Muscle layer of colon (tissue), 2 donors: ENCODE results near the gene BPIFB4.

Experiments used
- H3K27ac ChIP-seq: one replicate; pipeline ENCODE4 v1.7.0; 2013; ENCODE audit warnings: low read depth, mild to moderate bottlenecking, low read length, moderate library complexity
- H3K27me3 ChIP-seq, 2 donors: one replicate each; pipeline ENCODE4 v1.7.0; 2013; ENCODE audit warnings: low read length in 2 of 2, mild to moderate bottlenecking in 2 of 2; ENCODE audit not compliant: insufficient read depth in 2 of 2, control insufficient read depth in 1 of 2
- H3K36me3 ChIP-seq: one replicate; pipeline ENCODE4 v1.7.0; 2013; ENCODE audit warnings: mild to moderate bottlenecking, low read length; ENCODE audit not compliant: insufficient read depth
- H3K4me1 ChIP-seq: one replicate; pipeline ENCODE4 v1.7.0; 2013; ENCODE audit warnings: mild to moderate bottlenecking, low read length; ENCODE audit not compliant: insufficient read depth
- H3K4me3 ChIP-seq, 2 donors: one replicate each; pipeline ENCODE4 v1.7.0; 2013; ENCODE audit warnings: low read length in 2 of 2, low read depth in 1 of 2, mild to moderate bottlenecking in 1 of 2, moderate library complexity in 1 of 2
- H3K9ac ChIP-seq: one replicate; pipeline ENCODE4 v1.7.0; 2013; ENCODE audit warnings: low read length
- H3K9me3 ChIP-seq: one replicate; pipeline ENCODE4 v1.7.0; 2013; ENCODE audit warnings: mild to moderate bottlenecking, low read length
- donor health status: abdominal sarcoma.
- donor health status: Adenocarcinoma of cecum.

BPIFB4 gene

GRCh38 chr20:33125983-33126382, 46.5 kb downstream of the BPIFB4 start:
- no peak overlapping the region for H3K9ac ChIP-seq
- no peaks in the 10 kb centered on the region for H3K36me3 ChIP-seq
- H3K9me3 ChIP-seq, result no peaks in the 10 kb centered on the region
- no peaks in the 10 kb centered on the region for H3K27me3 ChIP-seq
- no peak overlapping the region for H3K27ac ChIP-seq
- H3K4me1 ChIP-seq, result no peaks in the 10 kb centered on the region
- H3K4me3 ChIP-seq, result no peak overlapping the region

- H3K9me3 ChIP-seq, result no peaks in the 10 kb centered on the region
- H3K27me3 ChIP-seq, result no peaks in the 10 kb centered on the region
- H3K4me3 ChIP-seq, result no peak overlapping the region
- no peak overlapping the region for H3K9ac ChIP-seq
- no peaks in the 10 kb centered on the region for H3K4me1 ChIP-seq
- no peak overlapping the region for H3K27ac ChIP-seq
- no peaks in the 10 kb centered on the region for H3K36me3 ChIP-seq
Measured at GRCh38 chr20:33127422-33128097, 48.1 kb downstream of the BPIFB4 start.

- no peak overlapping the region for H3K9ac ChIP-seq
- no peaks in the 10 kb centered on the region for H3K36me3 ChIP-seq
- H3K4me1 ChIP-seq, result no peaks in the 10 kb centered on the region
- H3K27ac ChIP-seq, result no peak overlapping the region
- H3K4me3 ChIP-seq, result no peak overlapping the region
- no peaks in the 10 kb centered on the region for H3K9me3 ChIP-seq
- no peaks in the 10 kb centered on the region for H3K27me3 ChIP-seq
Measured at GRCh38 chr20:33130568-33131061, 51.2 kb downstream of the BPIFB4 start.

GRCh38 chr20:33131949-33132473, 52.6 kb downstream of the BPIFB4 start:
- Histone ChIP-seq H3K9me3 (no peaks in the 10 kb centered on the region), H3K4me1 (no peaks in the 10 kb centered on the region), H3K9ac (no peak overlapping the region), H3K27me3 (no peaks in the 10 kb centered on the region), H3K36me3 (no peaks in the 10 kb centered on the region), H3K4me3 (no peak overlapping the region), H3K27ac (no peak overlapping the region)

GRCh38 chr20:33132513-33133372, 53.3 kb downstream of the BPIFB4 start:
- Histone ChIP-seq H3K9me3 (no peaks in the 10 kb centered on the region), H3K27me3 (no peaks in the 10 kb centered on the region), H3K27ac (no peak overlapping the region), H3K4me1 (no peaks in the 10 kb centered on the region), H3K36me3 (no peaks in the 10 kb centered on the region), H3K9ac (no peak overlapping the region), H3K4me3 (no peak overlapping the region)

- no peak overlapping the region for H3K27ac ChIP-seq
- H3K27me3 ChIP-seq, result no peaks in the 10 kb centered on the region
- H3K4me1 ChIP-seq, result no peaks in the 10 kb centered on the region
- H3K36me3 ChIP-seq, result no peaks in the 10 kb centered on the region
- no peak overlapping the region for H3K4me3 ChIP-seq
- no peak overlapping the region for H3K9ac ChIP-seq
- no peaks in the 10 kb centered on the region for H3K9me3 ChIP-seq
Measured at GRCh38 chr20:33133373-33133941, 54.0 kb downstream of the BPIFB4 start.

- no peak overlapping the region for H3K4me3 ChIP-seq
- H3K9ac ChIP-seq, result no peak overlapping the region
- H3K9me3 ChIP-seq, result no peaks in the 10 kb centered on the region
- no peaks in the 10 kb centered on the region for H3K27me3 ChIP-seq
- H3K36me3 ChIP-seq, result no peaks in the 10 kb centered on the region
- H3K4me1 ChIP-seq, result no peaks in the 10 kb centered on the region
- no peak overlapping the region for H3K27ac ChIP-seq
Measured at GRCh38 chr20:33137195-33137594, 57.8 kb downstream of the BPIFB4 start.

- no peaks in the 10 kb centered on the region for H3K36me3 ChIP-seq
- H3K9ac ChIP-seq, result no peak overlapping the region
- no peak overlapping the region for H3K4me3 ChIP-seq
- no peaks in the 10 kb centered on the region for H3K4me1 ChIP-seq
- no peaks in the 10 kb centered on the region for H3K27me3 ChIP-seq
- H3K27ac ChIP-seq, result no peak overlapping the region
- no peaks in the 10 kb centered on the region for H3K9me3 ChIP-seq
Measured at GRCh38 chr20:33139467-33139866, 60.0 kb downstream of the BPIFB4 start.

- H3K9ac ChIP-seq, result no peak overlapping the region
- H3K27me3 ChIP-seq, result no peaks in the 10 kb centered on the region
- H3K36me3 ChIP-seq, result no peaks in the 10 kb centered on the region
- H3K27ac ChIP-seq, result no peak overlapping the region
- no peaks in the 10 kb centered on the region for H3K4me1 ChIP-seq
- H3K4me3 ChIP-seq, result no peak overlapping the region
- H3K9me3 ChIP-seq, result no peaks in the 10 kb centered on the region
Measured at GRCh38 chr20:33145521-33145920, 66.1 kb downstream of the BPIFB4 start.

- no peaks in the 10 kb centered on the region for H3K9me3 ChIP-seq
- H3K27ac ChIP-seq, result no peak overlapping the region
- H3K4me3 ChIP-seq, result no peak overlapping the region
- H3K4me1 ChIP-seq, result no peaks in the 10 kb centered on the region
- H3K36me3 ChIP-seq, result no peaks in the 10 kb centered on the region
- no peaks in the 10 kb centered on the region for H3K27me3 ChIP-seq
- H3K9ac ChIP-seq, result no peak overlapping the region
Measured at GRCh38 chr20:33147299-33147698, 67.9 kb downstream of the BPIFB4 start.

GRCh38 chr20:33148040-33148439, 68.6 kb downstream of the BPIFB4 start:
- peaks cover 0 to 2% of the 10 kb centered on the region in 2 donors for H3K27me3 ChIP-seq
- no peaks in the 10 kb centered on the region for H3K4me1 ChIP-seq
- H3K4me3 ChIP-seq, result no peak overlapping the region
- H3K27ac ChIP-seq, result no peak overlapping the region
- H3K9ac ChIP-seq, result no peak overlapping the region
- H3K9me3 ChIP-seq, result no peaks in the 10 kb centered on the region
- no peaks in the 10 kb centered on the region for H3K36me3 ChIP-seq
